K562 (cell line): Measurements from ENCODE around the gene TFAP2B. TPM values are rescaled to one million over a fixed set of nuclear protein-coding genes. Genes with fewer than 3 reads are reported as not detected.

ENCODE experiments used
- ATAC-seq: fragments of 200-7000 bp; cut with Tn5 transposase; 3 replicates; pipeline ENCODE4 v1.9.1; 2020; ENCODE audit warnings: moderate library complexity
- BruUV-seq: library from RNA; stranded (reverse); fragments of 400-500 nt; replicated peaks from 2 replicates; lab custom pipeline; 2021; lab: Mats Ljungman, UMichigan
- CTCF ChIA-PET: fragments of 300-600 bp; formaldehyde crosslinking; extraction: SDS; loops from one replicate; lab custom pipeline; 2021; ENCODE audit warnings: low intra/inter-chr PET ratio; lab: Yijun Ruan, JAX
- POLR2A ChIA-PET: fragments of 300-600, 350-650 bp; sonication (Branson Sonifier 250); formaldehyde crosslinking; extraction: SDS; loops from one replicate; lab custom pipeline; 2021; ENCODE audit warnings: antibody characterized with exemption, inconsistent platforms; lab: Yijun Ruan, JAX
- DNase-seq, 4 experiments: peaks; one replicate each; pipeline versions ENCODE4 v3.0.0 to v3.0.0-alpha.2; 2011 to 2018; ENCODE audit warnings: low spot score in 3 of 4, mixed read lengths in 3 of 4; ENCODE audit errors: extremely low read depth in 1 of 4
- FAIRE-seq: peaks from 2 replicates; lab custom pipeline; 2011; peaks lifted over from hg19 to GRCh38; lab: Jason Lieb, UNC
- H2AFZ ChIP-seq: 2 replicates; pipeline ENCODE4 v1.6.0; 2011; ENCODE audit warnings: low read depth, low read length, control low read depth, inconsistent platforms
- H3K27ac ChIP-seq: fragments of 200-600 bp; 3 replicates; pipeline ENCODE4 v1.8.0; 2011; ENCODE audit warnings: low read depth, mild to moderate bottlenecking, control low read depth, inconsistent platforms, low read length, moderate library complexity, mixed read lengths; ENCODE audit errors: extremely low read depth
- H3K27me3 ChIP-seq, 2 experiments: fragments of 300-600 bp in 1 of 2; 2 replicates in 1 of 2; 3 replicates in 1 of 2; pipeline versions ENCODE4 v1.6.0 to v1.8.0; 2011; ENCODE audit warnings: inconsistent platforms in 2 of 2, low read length in 2 of 2, mild to moderate bottlenecking in 1 of 2, mixed read lengths in 1 of 2, moderate library complexity in 1 of 2; ENCODE audit not compliant: control insufficient read depth in 2 of 2, insufficient read depth in 2 of 2
- H3K36me3 ChIP-seq: fragments of 300-600 bp; 3 replicates; pipeline ENCODE4 v1.8.0; 2011; ENCODE audit warnings: mild to moderate bottlenecking, low read length, inconsistent platforms; ENCODE audit not compliant: control insufficient read depth, insufficient read depth
- H3K4me1 ChIP-seq, 2 experiments: fragments of 200-600 bp in 1 of 2; replicated peaks in 1 of 2; 2 replicates in 1 of 2; 3 replicates in 1 of 2; pipeline versions ENCODE4 v1.5.1 to v1.8.0; 2011; ENCODE audit warnings: inconsistent platforms in 2 of 2, low read length in 2 of 2, mild to moderate bottlenecking in 1 of 2, mixed read lengths in 1 of 2, moderate library complexity in 1 of 2; ENCODE audit not compliant: control insufficient read depth in 2 of 2, insufficient read depth in 2 of 2
- H3K4me2 ChIP-seq: 2 replicates; pipeline ENCODE4 v1.6.1; 2011; ENCODE audit warnings: low read length, control low read depth, inconsistent platforms, mixed read lengths; ENCODE audit not compliant: insufficient read depth
- H3K4me3 ChIP-seq: fragments of 200-600 bp; sonication (generic), shearing (Covaris generic); 2 replicates; pipeline ENCODE4 v1.5.1; 2016; ENCODE audit warnings: control low read depth, inconsistent platforms
- H3K79me2 ChIP-seq: fragments of 200-600 bp; 3 replicates; pipeline ENCODE4 v1.8.0; 2011; ENCODE audit warnings: low read length, inconsistent platforms; ENCODE audit not compliant: control insufficient read depth, insufficient read depth
- H3K9ac ChIP-seq, 2 experiments: 2 replicates each; pipeline versions ENCODE4 v1.6.0 to v1.6.1; 2011; ENCODE audit warnings: low read depth in 2 of 2, low read length in 2 of 2, control low read depth in 1 of 2, inconsistent platforms in 1 of 2, mild to moderate bottlenecking in 1 of 2, mixed read lengths in 1 of 2; ENCODE audit not compliant: insufficient read depth in 1 of 2
- H3K9me1 ChIP-seq: one replicate; pipeline ENCODE4 v1.6.0; 2011; ENCODE audit warnings: inconsistent platforms, mild to moderate bottlenecking, low read length, moderate library complexity; ENCODE audit not compliant: control insufficient read depth, insufficient read depth
- H3K9me3 ChIP-seq: replicated peaks from 2 replicates; pipeline ENCODE4 v1.5.1; 2011; ENCODE audit warnings: low read depth, low read length, inconsistent platforms; ENCODE audit not compliant: control insufficient read depth, insufficient read depth
- H4K20me1 ChIP-seq: replicated peaks from 2 replicates; pipeline ENCODE4 v1.6.1; 2011; ENCODE audit warnings: low read length, inconsistent platforms, mixed read lengths; ENCODE audit not compliant: control insufficient read depth, insufficient read depth
- CC2D1A ChIP-seq: fragments of 450-650 bp; IDR thresholded peaks from 2 replicates; pipeline ENCODE4 v1.6.1; 2017; ENCODE audit warnings: mild to moderate bottlenecking
- GATAD2A ChIP-seq: fragments of 450-650 bp; IDR thresholded peaks from 2 replicates; pipeline ENCODE4 v1.6.1; 2017
- HMGN3 ChIP-seq: IDR thresholded peaks from 2 replicates; pipeline ENCODE4 v1.6.1; 2011; ENCODE audit warnings: borderline replicate concordance, low read depth, mild to moderate bottlenecking, mixed read lengths, low read length; ENCODE audit not compliant: insufficient read length; ENCODE audit errors: extremely low read depth
- MAZ ChIP-seq, 2 experiments: fragments of 450-650 bp in 1 of 2; sonication (generic) in 1 of 2; formaldehyde crosslinking; IDR thresholded peaks in 1 of 2; conservative IDR thresholded peaks in 1 of 2; 2 replicates each; pipeline versions ENCODE4 v1.4.0 to v1.5.0; 2020; ENCODE audit warnings: mild to moderate bottlenecking in 1 of 2, missing genetic modification reagents in 1 of 2
- MBD1 ChIP-seq: fragments of 250-450 bp; sonication (Bioruptor Pico); IDR thresholded peaks from 2 replicates; pipeline ENCODE4 v1.8.0; 2022; ENCODE audit warnings: inconsistent platforms
- ZBTB17 ChIP-seq: fragments of 450-650 bp; formaldehyde crosslinking; IDR thresholded peaks from 2 replicates; pipeline ENCODE4 v1.4.0; 2020; ENCODE audit warnings: mild to moderate bottlenecking
- ZBTB33 ChIP-seq: sonication (generic); formaldehyde crosslinking; IDR thresholded peaks from 2 replicates; pipeline ENCODE4 v1.8.1; 2023; ENCODE audit warnings: mild to moderate bottlenecking, missing genetic modification reagents
- ZFX ChIP-seq: sonication (generic); formaldehyde crosslinking; IDR thresholded peaks from 2 replicates; pipeline ENCODE4 v1.8.0; 2022; ENCODE audit warnings: mild to moderate bottlenecking, missing genetic modification reagents, moderate library complexity
- ZNF561 ChIP-seq: fragments of 450-650 bp; formaldehyde crosslinking; conservative IDR thresholded peaks from 2 replicates; pipeline ENCODE4 v1.4.0; 2020; ENCODE audit warnings: mild to moderate bottlenecking, moderate library complexity
- WGBS: fragments of 100-300 bp; shearing (Covaris generic); methylation state at CpG from one replicate; pipeline ENCODE4 v1.1.6; 2016; ENCODE audit warnings: low coverage, mixed read lengths; ENCODE audit not compliant: insufficient coverage; ENCODE audit errors: missing lambda C conversion rate; 5-methylcytosine and 5-hydroxymethylcytosine counted together
- in situ Hi-C: fragments of 300-500 bp; cut with MboI; formaldehyde crosslinking; loops from 4 replicates; pipeline ENCODE4 v1.15.0; 2018; ENCODE audit warnings: inconsistent platforms, mixed read lengths
- intact Hi-C: fragments of 100-400 bp; cut with micrococcal nuclease; formaldehyde crosslinking; loops from 2 replicates; pipeline ENCODE4 v1.14.2; 2022
- polyA plus RNA-seq, 8 experiments: library from polyadenylated mRNA; depleted of rRNA in 4 of 8; stranded (reverse) in 5 of 8; unstranded in 3 of 8; fragments of >200 nt; fragmentation: Nextera tagmentation in 2 of 8; fragmentation: Illumina TruSeq in 1 of 8; extraction: Ambion mirVana in 2 of 8; extraction: Trizol in 1 of 8; gene quantifications; 2 replicates each; pipeline versions ENCODE4 v1.2.1 to v1.2.3, GENCODE V29; 2011 to 2014; ENCODE audit warnings: inconsistent platforms in 1 of 8, missing spikeins in 1 of 8
- total RNA-seq, 7 experiments: library from RNA; depleted of rRNA in 6 of 7; stranded (reverse); fragments of >200 nt in 6 of 7; fragmentation: Illumina TruSeq in 2 of 7; extraction: Trizol in 2 of 7; gene quantifications; 2 replicates each; pipeline versions ENCODE4 v1.2.1 to v1.2.3, GENCODE V29; 2011 to 2021; ENCODE audit warnings: low replicate concordance in 1 of 7

The TFAP2B gene
- total and polyA plus RNA-seq, 9 of the 15 experiments (the other 6 are each of a cell fraction or from before 2014, with no cell fraction given) = not detected

GRCh38 chr6:50842861-50843384 lies 24.3 kb downstream of the TFAP2B start:
- H3K79me2 ChIP-seq = no peaks in the 10 kb centered on the region
- in situ Hi-C loops (no loop called here), intact Hi-C loops (no loop called here)
- TF ChIP-seq ZBTB17 (no peak), ZBTB33 (CRISPR knock-in tag) (0 out of 2 replicates have a peak, but pooled peaks have one; percentile 20)
- no peak overlapping the region for H3K9ac ChIP-seq
- no peaks in the 10 kb centered on the region for H3K9me1 ChIP-seq
- H3K4me1 ChIP-seq = peaks cover 0 to 12% of the 10 kb centered on the region in 2 experiments; a peak in 4 of 5 replicates
- no peaks in the 10 kb centered on the region for H3K36me3 ChIP-seq
- no TSS peak for BruUV-seq
- DNase-seq = no peak
- no peak for FAIRE-seq
- ChIA-PET POLR2A (no interaction called here), CTCF (no interaction called here)
- 81% methylated on average over 29 of the region's 32 CpGs for WGBS
- H2AFZ ChIP-seq = no peak overlapping the region
- H3K4me2 ChIP-seq = no peak overlapping the region
- H4K20me1 ChIP-seq = no peaks in the 10 kb centered on the region
- ATAC-seq = no peak
- H3K27me3 ChIP-seq = no peaks in the 10 kb centered on the region
- H3K27ac ChIP-seq = no peak overlapping the region
- H3K9me3 ChIP-seq = no peaks in the 10 kb centered on the region
- no peak overlapping the region for H3K4me3 ChIP-seq

GRCh38 chr6:50843842-50844241 lies 25.2 kb downstream of the TFAP2B start:
- DNase-seq = peak; percentile 69 to 86 (median 75)
- no peaks in the 10 kb centered on the region for H4K20me1 ChIP-seq
- no peaks in the 10 kb centered on the region for H3K36me3 ChIP-seq
- no peaks in the 10 kb centered on the region for H3K9me3 ChIP-seq
- H3K4me3 ChIP-seq = 0 out of 2 replicates have a peak overlapping the region, but pooled peaks have one; percentile 12
- peak overlapping the region; percentile 45 for H3K4me2 ChIP-seq
- in situ Hi-C loops = no loop called here
- no peaks in the 10 kb centered on the region for H3K9me1 ChIP-seq
- H3K79me2 ChIP-seq = no peaks in the 10 kb centered on the region
- ATAC-seq = peak; percentile 98
- WGBS = 13% methylated on average over 20 of the region's 20 CpGs
- FAIRE-seq = no peak
- CTCF ChIA-PET = interaction anchor here (0.6 kb wide), 1 partner anchor 54 kb away, joined by 3 read pairs; no protein-coding TSS in a partner anchor
- peak overlapping the region; percentile 75 for H2AFZ ChIP-seq
- intact Hi-C loops = no loop called here
- H3K4me1 ChIP-seq = peaks cover 2 to 12% of the 10 kb centered on the region in 2 experiments; a peak in 4 of 5 replicates
- H3K9ac ChIP-seq = peak overlapping the region; percentile 35 to 73; a peak in 2 of 4 replicates
- H3K27ac ChIP-seq = no peak overlapping the region
- BruUV-seq = no TSS peak
- H3K27me3 ChIP-seq = no peaks in the 10 kb centered on the region
- POLR2A ChIA-PET = interaction anchor here (0.8 to 1.5 kb wide), 3 partner anchors 14 to 31 kb away, joined by 3 read pairs; no protein-coding TSS in a partner anchor
- no peak for TF ChIP-seq MBD1
- TF ChIP-seq ZFX (CRISPR knock-in tag) = no peak
- TF ChIP-seq CC2D1A = 0 out of 2 replicates have a peak, but pooled peaks have one; percentile 13
- peak in 1 of 2 experiments; percentile 78; a peak in 2 of 4 replicates for TF ChIP-seq MAZ (CRISPR knock-in tag; conservative IDR thresholded peaks at IDR 0.05 in 1 of 2, IDR thresholded peaks at IDR 0.05 in 1 of 2)
- TF ChIP-seq ZNF561 (CRISPR knock-in tag) = no peak
- no peak for TF ChIP-seq GATAD2A
- peak; percentile 28 for TF ChIP-seq HMGN3
